COLO668 (cell line): ENCODE results near the gene NKX2-4.
"Not testable (repeated sequence)": the region's sequence is repeated elsewhere in the genome, so short reads cannot be mapped to it uniquely, and the experiment has no call there.

Source experiments
- DNase-seq: peaks from one replicate; lab custom pipeline; 2025; ENCODE audit not compliant: unreplicated experiment; lab: John Stamatoyannopoulos, UW

Gene NKX2-4

DNA sequence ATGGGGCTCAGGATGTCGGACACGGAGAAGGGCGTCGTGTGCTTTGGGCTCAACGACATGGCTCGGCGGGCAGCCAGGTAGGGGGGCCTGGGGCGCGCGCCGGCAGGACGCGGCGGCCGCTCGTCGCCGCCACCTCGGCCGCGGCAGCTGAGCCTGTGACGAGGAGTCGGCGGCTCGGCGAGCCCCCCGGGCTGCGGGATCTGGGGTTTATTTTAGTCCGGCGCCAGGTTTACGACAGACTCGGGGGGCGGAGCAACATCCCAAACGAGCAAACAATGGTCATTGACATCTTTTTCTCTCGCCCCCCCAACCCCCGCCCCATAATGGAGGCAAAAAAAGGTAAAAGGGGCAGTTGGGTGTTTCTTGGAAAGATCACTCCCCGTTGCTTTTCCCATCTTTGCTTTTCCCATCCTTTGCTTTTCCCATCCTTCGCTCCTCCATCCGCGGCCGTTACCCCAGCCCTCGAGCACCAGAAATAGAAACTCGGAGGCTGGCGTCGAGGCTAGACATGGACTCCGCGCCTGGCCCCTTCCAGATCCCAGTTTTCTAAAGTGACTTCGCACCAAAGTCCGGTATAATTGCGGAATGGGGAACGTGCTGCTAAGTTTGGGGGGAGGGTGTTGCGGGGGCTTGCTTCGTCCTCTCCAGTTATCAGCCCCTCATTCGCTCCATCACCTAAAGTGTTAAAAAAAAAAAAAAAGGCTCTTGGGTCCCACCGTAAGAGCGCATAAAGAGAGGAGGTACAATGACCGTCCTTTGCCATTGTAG is at the start of gene NKX2-4:
Gene NKX2-4 (minus strand): TSS at position 186 of the 768 bp plus-strand sequence. CDS start 127 bp downstream, at position 59.
- peak; percentile 71 for DNase-seq

DNA sequence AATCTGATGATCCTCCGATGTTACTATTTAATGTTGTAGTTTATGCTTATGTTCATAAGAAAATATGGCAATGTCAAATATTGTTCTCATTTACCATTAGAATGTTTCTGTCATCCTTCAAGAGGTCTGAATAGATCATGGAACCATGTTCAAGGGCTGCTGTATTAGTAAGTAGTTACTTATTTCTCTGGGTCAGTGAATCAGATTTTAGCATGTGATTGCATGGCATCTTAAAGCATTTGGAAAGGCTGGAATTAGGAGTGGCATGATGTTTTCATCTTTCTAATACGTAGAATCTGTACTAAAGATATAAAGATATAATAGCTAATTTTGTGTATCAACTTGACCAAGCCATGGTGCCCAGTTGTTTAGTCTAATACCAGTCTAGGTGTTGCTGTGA is 40.5 kb upstream of the NKX2-4 start:
- no peak for DNase-seq

DNA sequence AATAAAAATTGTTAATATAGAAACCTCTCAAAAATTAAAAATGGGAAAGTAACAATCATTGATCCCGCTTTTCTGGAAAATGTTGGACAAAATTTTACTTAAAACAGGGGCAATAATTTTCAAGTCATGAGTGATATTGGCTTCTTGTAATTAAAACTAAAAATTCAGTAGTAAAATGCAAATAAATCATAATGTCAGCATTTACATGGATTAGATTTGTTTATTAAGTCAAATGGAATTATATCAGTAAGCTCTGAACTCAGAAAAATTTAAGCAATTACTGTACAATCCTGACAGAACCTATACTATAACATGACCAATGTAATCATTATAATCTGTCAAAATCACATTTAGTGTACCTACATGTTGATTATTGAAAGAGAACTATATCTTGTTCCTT is 39.9 kb upstream of the NKX2-4 start:
- DNase-seq, result no peak

DNA sequence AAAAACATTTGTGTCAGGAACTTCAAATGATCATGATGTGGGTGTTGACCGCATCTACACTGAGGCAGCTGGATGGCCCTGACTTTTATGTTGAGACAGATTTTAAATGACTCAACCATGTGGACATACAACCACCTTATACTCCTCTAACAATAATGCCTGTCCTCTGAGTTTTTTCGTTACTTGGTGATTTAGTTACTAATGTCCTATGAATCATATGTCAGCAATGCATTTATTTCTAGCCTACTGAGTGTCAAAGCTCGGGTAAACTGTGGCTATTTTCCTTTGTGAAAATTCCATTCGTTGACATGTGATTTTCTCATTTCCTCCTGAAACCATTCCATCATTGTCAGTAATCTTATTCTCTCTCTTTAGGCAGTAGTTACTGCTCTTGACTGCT is 38.9 kb upstream of the NKX2-4 start:
- DNase-seq, result no peak

DNA sequence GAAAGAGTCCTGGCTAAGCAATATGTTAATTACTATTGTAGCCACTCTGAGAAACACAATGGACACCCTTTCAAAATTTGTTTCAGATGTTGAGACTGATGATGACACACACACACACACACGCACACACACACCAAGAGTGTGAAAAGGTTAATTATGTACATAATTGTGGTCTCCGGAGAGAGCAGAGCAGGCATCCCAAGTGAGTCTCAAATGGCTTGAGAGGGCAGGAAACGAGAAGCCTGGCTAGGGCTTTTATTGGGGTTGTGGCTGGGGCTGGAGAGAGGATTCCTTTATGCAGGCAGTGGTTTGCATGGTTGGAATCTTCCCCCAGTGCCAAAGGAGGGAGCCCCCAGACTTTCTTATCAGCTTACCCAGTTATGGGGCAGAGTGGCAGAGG is 38.2 kb upstream of the NKX2-4 start:
- DNase-seq, result no peak

DNA sequence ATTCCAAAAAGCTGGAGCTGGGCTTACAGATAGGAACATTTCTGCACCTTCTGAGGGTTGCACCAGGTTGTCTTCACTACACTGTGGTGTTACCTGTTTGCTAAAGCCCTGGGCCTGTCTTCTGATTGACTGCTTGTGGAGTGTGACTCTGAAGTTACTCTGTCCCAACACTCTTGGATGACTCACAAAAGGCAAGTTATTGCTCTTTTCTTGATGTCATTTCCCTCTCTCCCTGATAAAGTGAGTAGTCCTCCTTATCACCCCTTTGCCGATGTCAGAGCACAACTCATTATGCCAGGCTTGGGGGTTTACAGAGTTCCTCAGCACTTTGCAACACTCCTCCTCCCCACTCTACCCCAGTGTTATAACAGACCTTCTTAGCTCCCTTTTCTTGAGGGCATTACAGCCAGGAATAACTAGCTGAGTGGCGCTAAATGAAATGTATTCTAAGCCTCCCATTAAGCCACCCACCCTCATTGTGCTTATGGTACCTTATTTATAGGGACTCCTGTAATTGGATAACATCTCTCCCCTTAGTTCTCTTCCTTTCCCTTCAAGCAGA is 36.1 kb upstream of the NKX2-4 start:
- DNase-seq, result no peak

DNA sequence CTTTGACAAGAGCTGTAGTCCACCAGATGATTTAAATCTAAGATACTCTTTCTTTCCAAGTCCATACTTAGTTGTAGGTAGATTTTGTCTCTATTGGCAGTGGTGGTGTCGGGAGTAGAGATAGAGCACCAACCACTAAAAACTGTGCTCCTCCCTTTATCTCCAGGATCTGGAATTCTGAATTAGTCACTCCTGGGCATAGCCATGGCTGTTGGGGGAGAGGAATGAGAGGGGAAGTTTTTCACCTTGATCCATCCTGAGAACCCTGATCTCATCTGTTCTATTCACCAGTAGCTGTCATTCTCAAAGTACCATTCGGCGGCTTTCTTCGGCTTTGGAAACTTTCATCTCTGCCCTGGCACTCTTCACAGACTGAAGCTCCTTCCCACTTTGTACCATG is 35.6 kb upstream of the NKX2-4 start:
- DNase-seq, result no peak

DNA sequence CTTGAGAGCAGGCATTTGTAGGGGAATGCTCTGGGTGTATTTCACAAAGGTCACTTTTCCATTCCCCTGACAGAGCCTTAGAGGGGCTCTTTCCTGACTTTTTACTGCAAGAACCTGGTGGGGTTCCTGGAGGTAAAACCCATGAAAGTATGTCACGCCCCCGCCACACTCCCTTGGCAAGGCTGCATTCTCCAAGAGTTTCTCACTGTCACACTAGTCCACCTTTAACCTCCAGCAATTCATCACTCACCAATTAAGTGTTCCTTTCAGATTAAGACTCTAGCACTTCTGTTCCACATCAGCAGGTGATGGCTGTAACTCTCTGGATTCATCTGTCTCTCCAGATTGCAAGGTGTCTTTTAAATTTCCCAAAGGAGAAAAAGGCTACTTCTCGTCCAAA is 32.7 kb upstream of the NKX2-4 start:
- DNase-seq, result no peak

DNA sequence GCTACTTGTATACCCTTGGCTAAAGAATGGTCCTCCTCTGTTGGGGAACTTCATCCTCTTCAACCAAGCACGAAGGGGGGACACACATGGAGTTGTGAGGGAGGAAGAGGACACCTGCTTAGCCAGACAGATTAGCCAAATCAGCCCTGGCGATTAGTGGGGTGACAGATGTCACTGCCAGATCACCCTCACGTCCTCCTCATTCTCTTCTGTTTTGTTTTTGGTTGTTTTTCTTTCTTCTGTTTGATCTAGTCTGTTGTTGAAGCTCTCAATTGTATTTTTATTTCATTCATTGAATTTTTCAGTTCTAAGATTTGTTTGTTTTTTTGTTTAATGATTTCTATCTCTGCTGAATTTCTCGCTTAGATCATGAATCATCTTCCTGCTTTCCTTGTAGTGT is 27.5 kb upstream of the NKX2-4 start:
- no peak for DNase-seq

DNA sequence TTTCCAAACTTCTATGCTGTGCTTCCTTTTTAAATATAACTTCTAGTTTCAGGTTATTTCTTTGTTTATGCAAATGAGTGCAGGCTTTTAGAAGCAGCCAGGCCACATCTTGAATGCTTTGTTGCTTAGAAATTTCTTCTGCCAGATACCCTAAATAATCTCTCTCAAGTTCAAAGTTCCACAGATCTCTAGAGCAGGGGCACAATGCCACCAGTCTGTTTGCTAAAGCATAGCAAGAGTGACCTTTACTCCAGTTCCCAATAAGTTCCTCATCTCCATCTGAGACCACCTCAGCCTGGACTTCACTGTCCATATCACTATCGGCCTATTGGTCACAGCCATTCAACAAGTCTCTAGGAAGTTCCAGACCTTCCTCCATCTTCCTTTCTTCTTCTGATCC is 26.4 kb upstream of the NKX2-4 start:
- DNase-seq, result not testable (repeated sequence)

DNA sequence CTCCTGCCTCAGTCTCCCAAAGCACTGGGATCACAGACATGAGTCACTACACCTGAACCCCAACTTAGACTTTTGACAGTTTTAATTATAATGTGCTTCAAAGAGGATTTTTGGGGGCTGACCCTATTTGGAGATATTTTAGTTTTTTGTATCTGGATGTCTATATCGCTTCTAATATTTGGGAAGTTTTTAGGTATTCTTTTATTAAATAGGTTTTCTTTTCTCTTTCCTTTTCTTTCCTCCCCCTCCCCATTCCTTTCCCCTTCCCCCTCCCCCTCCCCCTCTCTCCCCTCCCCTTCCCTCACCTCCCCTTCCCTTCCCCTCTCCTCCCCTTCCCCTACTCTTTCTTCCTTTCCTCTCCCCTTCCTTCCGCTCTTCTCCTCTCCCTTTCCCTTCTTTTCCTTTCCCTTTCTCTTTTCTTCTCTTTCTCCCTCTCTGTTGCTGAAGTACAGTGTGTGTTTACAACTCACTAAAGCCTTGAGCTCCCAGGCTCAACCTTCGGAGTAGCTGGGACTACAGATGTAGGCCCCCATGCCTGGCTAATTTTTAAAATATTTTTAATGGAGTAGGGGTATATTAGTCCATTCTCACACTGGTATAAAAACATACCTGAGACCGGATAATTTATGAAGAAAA is 24.4 kb upstream of the NKX2-4 start:
- no peak for DNase-seq

DNA sequence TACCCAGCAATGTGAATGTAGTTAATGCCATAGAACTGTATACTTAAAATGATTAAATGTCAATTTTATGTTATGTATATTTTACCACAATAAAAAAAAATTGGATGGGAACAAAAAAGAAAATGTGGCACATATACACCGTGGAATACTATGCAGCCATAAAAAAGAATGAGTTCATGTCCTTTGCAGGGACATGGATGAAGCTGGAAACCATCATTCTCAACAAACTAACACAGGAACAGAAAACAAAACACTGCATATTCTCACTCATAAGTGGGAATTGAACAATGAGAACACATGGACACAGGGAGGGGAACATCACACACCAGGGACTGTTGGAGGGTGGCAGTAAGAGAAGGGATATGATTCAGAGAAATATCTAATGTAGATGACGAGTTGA is 21.8 kb upstream of the NKX2-4 start:
- not testable (repeated sequence) for DNase-seq

DNA sequence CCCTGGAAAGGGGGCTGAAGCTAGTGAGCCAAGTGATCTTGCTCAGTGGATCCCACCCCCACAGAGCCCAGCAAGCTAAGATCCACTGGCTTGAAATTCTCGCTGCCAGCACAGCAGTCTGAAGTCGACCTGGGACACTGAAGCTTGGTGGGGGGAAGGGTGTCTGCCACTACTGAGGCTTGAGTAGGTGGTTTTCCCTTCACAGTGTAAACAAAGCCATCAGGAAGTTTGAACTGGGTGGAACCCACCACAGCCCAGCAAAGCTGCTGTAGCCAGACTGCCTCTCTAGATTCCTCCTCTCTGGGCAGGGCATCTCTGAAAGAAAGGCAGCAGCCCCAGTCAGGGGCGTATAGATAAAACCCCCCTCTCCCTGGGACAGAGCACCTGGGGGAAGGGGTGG is 16.7 kb upstream of the NKX2-4 start:
- DNase-seq, result not testable (repeated sequence)

DNA sequence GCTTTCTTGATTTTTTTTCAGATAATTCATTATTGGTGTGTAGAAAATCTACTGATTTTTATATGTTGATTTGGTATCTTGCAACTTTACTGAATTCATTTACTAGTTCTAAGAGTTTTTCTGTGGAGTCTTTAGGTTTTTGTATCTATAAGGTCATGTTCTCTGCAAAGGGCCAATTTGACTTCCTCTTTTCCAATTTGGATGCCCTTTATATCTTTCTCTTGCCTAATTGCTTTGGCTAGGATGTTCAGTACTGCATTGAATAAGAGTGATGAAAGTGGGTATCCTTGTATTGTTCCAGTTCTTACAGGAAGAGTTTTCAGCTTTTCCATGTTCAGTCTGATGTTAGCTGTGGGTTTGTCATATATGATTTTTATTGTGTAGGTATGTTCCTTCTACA is 14.4 kb upstream of the NKX2-4 start:
- no peak for DNase-seq

DNA sequence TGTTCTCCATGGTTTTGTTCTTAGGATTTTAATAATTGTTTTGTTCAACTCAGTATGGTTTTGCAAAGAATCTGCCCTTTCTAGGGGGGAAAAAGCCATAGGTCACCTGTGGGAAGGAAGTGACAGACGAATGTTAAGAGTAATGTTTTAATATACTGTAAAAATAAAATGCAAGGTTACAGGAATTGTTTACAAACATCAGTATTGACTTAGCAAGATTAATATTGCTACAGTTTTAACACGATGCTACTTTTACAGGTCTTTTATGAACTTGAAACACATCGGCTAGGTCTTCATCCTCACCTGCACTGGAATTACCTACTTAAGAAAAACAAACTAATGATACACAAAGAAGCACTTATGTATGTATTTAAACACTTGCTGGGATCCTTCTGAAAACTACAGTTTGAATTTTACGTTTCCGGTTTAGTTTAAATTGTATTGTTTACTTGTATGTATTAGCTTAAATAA is 1.7 kb upstream of the NKX2-4 start:
- no peak for DNase-seq

DNA sequence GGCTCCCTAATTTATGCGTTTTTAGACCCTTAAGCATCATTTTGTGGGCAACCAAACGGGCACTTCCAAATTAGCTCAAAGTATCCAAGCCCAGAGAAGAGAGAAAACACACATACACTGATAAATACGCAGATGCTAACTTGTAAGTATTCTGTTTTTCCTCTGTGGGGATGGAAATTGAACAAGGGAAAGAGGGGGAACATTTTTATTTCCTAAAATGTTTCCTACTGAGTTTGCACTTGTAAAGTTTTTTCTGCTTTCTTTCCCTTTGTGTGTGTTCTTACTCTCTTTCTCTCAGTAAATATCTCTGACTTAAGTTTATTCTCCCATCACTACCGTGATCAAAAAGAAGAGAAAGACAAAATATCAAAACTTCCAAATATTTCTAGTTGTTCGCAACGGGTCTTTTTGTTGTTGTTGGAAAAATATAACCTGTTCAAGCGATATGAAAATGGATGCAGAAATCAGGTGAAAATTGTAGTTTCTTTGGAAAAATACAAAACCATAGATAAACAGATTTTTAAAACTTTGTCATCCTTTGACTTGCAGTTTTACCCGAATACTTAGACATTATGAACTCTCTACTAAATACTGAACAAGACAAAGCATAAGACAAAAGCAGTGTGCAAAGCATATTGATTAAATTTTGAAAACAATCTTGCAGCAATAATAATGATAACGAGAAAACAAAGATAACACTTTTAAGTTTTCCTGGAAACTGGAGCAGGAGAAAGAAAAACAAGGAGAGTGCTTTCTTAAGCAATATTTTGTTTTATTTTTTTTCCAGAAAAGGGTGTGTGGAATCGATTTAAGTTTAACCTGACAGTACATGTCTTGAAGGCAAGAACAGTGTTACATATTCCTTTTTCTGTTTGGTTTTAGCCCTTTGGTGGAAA is 1.0 kb upstream of the NKX2-4 start:
- no peak for DNase-seq

DNA sequence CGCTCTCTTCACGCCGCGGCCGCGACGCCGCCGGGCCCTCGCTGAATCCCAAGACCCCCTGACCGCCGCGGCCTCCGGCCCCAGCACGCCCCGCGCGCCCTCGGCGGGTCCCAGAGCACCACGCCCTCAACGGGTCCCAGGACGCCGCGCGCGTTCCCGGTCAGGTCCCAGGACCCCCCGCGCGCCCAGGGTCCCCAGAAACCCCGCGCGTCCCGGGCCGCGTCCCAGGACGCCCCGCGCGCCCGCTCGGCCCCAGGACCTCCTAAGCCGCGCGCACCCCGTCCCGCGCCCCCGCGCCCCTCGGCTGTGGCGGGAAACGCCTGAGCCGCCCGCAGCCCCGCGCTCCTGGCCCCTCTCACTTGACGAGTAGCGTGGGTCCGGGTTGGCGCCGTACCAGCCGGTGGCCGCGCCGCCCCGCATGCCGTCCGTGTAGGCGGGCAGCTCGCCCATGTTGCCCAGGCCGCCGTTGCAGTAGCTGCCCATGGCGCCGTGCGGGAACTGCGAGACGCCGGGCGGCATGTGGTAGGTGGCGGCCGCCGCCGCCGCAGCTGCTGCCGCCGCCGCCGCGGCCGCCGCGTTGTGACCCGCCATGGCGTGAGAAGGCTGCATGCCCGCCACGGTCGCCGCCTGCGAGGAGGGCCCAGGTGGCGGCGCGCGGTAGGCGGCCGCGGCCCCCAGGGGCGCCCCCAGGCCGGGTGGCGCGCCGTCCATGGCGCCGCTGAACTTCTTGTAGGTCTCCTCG is 556 bp downstream of the NKX2-4 start:
- DNase-seq, result peak; percentile 76

DNA sequence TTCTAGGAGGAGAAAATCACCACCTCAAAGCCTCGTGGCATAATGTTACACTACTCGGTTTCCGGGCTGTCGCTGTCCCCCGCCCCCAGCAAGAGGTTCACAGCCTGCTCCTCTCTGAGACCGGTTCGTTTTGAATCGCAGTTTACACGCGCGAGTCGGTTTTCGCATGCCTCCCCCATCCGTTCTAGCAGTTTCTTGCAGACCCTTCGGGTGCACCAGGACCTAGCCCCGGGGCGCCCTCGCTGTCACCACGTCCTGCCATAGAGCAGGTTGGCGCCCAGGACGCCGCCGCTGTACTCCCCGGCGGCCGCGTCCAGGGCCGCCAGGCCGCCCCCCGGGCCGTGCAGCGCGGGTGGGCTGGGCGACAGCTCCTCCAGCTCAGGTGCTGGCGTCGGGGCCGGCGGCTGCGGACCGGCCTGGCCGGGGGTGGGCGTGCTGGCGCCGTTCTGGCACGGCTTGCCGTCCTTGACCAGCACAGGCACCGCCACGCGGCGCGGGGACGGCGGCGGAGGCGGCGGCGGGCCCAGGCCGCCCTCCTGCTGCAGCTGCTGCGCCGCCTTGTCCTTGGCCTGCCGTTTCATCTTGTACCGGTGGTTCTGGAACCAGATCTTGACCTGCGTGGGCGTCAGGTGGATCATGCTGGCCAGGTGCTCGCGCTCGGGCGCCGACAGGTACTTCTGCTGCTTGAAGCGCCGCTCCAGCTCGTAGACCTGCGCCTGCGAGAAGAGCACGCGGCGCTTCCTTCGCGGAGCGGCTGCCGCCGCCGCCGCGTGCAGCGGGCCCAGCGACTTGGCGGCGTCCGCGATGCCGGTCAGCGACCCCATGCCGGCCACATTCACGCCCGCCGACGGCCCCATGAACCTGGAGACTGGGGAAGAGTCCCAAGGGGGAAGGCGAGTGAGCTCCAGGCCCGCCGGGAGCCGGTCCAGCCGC is 1.4 kb downstream of the NKX2-4 start:
- DNase-seq, result peak; percentile 79

DNA sequence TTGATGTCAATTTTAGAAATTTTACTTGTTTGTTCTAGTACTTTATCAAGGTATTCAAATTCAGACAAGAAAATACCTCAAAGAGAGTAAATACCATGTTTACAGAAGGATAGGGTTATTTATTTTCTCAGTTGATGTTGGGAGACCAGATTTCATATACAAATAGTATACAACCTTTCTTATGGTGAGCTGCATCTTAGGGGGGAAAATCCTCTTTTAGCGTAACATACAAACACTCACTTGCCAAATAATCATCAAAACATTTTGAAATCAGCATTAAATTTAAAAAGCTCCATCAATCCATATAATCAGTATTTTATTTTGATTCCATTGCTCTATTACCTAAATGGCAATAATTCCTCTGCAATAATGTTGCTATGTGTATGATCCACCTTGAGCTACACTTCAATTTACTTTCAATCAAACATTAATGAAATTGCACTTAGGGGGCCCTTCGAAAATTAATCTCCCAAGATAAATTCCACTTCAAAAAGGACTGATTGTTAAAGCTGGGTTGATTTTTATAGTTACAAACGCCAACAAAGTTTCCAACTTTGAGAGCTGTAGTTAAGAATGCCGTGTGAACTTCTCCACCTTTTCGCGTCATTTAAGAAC is 2.2 kb downstream of the NKX2-4 start:
- DNase-seq, result no peak
